Limb (tissue), 2 donors: ENCODE measurements around the gene ALPK3.
A peak's percentile ranks its signal among the peaks of the same experiment; 100 is the strongest.

Experiments used
- DNase-seq, 2 donors: peaks; one replicate each; pipeline ENCODE4 v3.0.0-alpha.2; 2016; ENCODE audit errors: extremely low spot score in 2 of 2

ALPK3 gene

DNA sequence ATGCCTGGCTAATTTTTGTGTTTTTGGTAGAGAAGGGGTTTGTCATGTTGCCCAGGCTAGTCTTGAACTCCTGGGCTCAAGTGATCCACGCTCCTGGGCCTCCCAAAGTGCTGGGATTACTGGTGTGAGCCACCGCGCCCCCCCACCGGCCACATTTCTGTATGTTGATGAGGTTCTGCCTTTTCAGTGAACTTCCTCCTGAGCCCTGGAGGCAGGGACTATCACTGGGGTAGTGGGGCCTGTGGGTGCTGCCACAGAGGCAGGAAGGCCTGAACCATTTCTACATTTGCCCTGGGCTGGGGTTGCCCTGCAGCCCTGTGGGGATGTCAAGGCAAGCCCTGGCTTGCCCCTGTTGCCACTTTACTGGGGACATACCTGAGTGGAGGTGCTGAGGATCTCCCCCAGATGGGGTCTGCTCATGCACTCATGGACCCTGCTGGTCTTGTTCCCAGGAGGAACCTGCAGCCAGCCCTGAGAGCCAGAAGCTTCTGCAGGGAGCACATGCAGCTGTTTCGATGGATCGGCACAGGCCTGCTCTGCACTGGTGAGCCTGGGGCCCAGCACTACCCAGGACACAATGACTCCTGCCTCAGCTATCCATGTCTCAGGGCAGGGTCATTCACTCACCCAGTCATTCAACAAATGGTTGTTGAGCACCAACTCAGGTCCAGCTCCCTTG, 73.0 kb downstream of the ALPK3 start:
- DNase-seq: no peak

DNA sequence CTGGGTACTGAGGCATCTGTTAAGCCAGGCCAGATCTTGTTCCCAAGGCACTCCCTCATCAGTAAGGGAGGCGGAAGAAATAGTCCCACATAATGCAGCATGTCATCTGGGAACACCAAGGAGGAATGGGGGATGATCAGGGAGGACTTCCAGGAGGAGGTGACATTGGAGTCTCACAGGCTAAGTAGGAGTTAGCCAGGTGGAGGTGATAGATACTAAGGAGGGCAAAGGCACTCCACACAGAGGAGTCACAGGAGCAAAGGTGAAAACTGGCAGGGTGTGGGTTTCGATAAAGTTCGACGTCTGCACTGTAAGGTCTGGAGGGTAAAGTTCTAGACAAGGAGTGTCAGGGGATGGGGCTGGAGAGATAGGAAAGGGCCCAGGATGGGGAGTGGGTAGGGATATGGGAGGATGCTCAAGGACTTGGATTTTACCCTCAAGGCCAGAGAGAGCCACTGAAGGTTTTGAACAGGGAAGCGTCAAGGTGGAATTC, 73.6 kb downstream of the ALPK3 start:
- no peak for DNase-seq

DNA sequence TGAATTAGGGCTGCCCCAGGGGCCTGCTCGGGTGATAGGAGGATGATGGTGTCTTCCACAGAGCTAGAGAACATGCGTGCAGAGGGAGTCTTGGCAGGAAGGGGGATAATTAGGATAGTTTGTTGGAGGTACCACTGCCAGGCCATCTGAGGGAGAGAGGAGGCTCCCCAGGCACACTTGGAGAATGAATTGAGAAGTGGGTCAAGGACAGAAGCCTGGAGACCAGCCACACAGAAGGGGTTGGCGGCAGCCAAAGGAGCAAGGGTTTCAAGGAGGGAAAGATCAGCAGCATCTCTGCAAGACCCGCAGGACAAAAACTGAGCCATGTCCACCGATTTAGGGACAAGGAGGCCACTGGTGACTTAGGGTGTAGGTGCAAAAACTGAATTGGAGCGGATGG, 74.2 kb downstream of the ALPK3 start:
- no peak for DNase-seq

DNA sequence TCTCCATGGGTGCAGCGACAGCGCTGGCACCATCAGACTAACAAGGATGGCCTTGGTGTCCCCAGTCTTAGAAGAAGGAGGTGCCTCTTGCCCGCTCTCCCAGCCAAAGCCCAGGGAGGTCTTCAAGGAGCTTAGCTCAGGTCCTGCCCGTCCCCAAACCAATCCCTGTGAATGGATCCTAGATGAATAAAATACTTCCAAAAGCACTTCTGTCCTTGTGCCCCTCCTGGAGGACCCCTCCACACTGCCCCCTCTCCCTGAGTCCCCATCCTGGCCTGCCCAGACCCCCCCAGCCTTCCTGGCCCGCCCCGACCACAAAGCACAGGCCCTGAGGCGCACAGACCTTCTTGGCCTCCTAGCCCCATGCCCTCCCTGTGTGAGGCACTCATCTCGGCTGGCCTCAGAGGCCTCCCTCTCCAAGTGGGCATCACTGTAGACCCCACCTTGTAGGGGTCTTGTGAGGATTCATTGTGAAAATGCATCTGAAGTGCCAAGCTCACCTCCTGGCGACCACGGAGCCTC, 75.7 kb downstream of the ALPK3 start:
- no peak for DNase-seq

DNA sequence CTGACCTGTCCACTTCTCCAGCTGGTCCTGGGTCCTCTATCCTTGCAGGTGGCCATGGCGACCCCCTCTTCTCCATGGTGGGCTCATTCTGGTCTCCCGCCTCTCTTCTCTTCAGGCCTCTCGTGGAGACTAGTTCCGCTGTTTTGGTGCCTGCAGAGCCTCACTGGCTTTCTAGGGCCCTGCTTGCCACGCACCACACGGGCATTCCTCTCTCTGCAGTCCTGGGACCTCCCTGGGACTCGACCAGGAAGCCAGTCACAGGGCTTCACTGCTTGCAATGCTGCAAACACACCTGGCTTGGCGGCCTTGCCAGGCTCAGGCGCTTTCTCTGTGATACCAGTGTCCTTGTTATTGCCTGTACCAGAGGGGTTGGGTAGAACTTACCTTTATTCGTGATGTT, 76.5 kb downstream of the ALPK3 start:
- no peak for DNase-seq

DNA sequence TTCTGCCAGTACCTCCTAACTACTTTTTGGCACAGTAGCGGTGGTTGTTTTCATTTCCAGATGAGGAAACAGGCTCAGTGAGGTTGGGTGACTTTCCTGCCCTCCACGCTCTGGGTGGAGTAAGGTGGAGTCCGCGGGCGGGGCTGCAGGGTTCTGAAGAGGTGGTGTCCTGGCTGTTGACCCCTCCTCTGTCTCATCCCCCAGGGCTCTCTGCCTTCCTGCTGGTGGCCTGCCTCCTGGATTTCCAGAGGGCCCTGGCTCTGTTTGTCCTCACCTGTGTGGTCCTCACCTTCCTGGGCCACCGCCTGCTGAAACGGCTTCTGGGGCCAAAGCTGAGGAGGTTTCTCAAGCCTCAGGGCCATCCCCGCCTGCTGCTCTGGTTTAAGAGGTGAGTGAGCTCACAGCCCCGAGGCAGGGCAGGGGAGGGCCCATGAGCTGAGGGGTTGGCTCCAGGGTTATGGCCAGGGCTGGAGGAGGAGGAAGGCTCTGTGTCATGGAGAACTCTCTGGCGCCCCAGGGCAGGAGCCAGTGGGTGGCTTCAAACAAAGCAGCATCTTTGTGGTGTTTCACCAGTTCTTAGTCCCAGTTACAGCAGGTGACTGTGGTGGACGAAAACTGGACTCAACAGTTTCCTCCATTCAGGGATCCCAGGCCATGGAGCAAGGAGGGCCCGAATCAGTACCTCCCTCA, 77.7 kb downstream of the ALPK3 start:
- DNase-seq: no peak

DNA sequence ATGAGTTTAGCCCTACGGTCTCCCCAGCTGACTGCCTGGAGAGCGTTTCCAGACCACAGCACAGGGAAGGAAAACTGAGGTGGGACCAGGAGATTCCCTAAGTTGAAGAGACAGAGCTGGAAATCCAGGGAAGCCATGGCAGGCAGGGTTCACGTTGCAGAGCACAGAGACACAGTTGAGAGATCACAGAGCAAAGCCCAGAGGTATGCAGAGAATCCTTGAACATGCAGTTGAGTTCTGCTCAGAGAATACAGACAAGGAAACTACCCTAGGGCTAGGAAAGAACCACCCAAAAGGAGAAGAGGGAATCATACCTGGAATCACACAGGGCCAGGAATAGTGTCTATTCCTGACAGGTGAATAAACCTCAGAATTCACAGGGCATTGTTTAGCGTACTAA, 81.6 kb downstream of the ALPK3 start:
- no peak for DNase-seq

DNA sequence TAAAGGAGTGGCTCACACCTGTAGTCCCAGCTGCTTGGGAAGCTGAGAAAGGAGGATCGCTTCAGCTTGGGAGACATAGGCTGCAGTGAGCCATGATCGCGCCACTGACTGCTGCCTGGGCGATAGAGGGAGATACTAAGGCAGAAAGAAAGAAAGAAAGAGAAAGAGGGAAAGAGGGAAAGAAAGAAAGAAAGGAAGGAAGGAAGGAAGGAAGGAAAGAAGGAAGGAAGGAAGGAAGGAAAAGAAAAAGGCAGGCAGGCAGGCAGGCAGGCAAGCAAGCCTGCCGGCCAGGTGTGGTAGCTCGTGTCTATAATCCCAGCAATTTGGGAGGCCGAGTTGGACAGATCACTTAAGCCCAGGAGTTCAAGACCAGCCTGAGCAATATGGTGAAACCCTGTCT, 82.6 kb downstream of the ALPK3 start:
- DNase-seq: no peak

DNA sequence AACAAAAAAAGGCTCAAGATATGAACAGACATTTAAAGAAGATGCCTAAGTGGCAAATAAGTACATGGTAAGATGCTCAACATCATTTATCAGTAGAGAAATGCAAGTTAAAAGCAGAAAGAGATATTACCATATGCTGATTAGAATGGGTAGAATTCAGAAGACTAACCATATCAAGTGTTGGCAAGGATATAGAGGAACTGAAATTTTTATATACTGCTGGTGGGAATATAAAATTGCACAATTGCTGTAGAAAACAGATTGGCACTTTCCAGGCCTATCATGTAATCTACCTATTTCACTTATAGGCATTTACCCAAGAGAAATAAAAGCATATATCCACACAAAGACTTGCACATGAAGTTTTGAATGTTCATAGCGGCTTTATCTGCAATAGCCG, 84.4 kb downstream of the ALPK3 start:
- no peak for DNase-seq

DNA sequence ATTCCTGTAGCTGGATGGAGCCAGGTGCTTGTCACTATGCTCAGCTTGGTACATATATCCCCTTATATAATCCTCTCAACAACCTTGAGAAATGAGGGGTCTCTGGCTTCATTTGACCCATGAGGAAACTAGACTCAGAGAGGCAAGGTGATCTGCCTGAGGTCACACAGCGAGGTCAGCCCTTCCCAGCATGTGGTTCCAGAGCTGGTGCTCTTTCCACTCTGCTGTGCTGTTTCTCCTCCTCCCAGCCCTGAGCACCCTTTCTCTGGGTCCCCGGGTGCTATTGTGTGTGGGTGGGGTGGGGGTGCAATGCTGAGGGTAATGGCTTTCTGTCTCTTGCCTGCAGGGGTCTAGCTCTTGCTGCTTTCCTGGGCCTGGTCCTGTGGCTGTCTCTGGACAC, 86.6 kb downstream of the ALPK3 start:
- no peak for DNase-seq

DNA sequence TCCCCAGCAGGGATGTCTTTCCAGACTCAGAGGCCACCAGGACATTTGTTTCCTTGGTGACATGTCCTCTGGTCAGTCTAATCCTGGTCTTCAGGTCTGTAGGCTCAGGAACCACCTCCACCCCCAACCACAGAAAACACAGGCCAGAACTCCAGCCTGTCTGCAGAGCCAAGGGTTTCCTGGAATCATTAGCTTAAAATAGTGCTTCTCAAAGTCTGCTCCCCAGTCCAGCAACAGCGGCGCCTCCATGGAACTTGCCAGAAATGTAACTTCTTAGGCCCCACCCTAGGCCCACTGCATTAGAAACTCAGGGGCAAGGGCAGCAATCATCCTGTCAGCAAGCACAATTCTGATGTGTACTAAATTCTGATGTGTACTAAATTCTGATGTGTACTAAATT, 87.3 kb downstream of the ALPK3 start:
- peak in 1 of 2 donors; percentile 25 for DNase-seq

DNA sequence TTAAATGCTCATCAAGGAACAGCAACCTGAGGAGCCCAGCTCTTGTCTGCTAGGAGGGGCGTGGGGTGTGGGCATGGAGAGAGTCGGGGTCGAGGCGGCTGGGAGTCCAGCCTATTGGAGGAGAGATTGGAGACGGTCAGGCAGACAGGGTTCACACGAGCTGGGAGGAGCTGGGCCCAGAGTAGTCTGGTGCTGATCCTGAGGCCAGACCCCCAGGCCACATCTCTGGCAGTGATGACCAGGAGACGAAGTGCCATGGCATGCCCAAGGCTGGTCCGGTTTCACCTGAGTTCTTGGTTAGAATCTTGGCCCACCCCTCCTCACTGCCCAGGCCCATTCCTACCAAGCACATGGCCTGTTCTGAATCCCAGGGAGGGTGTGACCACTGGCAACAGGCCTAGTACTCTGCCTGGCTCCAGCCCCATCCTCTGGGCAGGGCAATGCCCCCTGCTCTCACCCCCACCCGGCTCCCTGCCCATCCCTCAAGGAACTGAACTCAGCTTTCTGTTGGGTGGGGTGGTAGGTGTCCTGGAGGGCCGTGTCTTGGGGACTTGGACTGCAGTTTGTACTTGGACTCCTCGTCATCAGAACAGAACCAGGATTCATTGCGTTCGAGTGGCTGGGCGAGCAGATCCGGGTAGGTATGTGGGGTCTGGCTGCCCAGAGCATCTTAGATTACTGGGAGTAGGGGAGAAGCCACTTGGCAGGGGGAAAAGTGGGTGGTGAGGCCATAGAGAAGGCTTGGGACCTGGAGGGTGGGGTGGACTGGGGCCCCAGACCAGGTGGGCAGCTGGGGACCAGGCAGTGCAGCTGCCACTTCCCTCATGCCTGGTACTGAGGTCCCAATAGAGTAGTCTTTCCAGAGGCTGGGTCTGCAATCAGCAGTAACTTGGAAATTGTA, 88.1 kb downstream of the ALPK3 start:
- no peak for DNase-seq

DNA sequence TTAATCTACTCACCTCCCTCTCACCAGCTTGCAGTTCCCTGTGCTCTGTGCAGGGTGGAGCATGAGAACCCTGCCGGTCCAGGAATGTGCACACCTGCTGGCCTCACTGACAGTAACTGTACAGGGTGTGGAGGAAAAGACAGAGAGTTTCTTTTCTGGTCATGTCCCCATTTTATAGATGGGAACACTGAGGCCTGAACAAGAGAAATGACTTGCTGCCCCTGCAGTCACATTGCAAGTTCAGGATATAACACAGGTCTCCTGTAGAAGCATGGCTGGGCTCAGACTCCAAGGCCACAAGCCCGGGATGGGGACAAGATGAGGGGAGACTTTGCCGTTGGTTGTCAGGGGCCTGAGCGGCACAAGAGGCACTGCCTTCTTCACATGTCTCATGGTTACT, 90.6 kb downstream of the ALPK3 start:
- DNase-seq: no peak

DNA sequence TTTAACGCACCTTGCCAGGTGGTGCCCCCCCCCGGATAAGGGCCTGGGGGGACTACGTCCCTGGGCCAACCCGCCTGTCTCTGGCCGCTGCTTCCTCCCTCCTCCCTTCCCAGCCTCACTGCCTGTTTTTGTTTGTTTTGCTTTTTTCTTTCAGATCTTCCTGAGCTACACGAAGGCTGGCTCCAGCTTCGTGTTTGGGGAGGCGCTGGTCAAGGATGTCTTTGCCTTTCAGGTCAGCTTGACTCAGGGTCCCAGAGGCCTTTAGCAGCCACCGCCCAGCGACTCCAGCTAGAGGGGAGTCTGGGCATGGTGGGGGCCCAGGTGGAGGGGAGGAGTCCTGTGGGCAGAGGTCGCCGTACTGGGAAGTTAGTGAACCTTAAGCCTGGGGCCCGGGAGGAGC, 91.4 kb downstream of the ALPK3 start:
- DNase-seq: no peak

DNA sequence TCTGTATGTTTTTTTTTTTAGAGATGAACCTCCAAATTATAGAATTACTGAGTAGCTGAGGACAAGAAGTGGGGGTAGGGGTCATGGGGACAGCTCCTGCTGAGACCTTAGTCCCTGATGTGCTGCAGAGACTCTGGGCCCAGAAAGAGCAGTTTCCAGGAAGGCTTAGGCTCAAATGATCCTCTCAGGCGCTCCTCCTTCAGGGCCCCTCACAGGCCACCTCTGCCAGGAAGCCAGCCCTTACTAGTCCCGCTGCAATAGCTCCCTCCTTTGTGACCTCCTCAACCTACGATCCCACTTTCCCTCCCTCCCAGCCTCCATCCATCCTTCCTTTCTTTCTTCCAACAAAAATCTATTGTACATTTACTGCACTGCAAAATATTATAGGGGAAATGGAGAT, 91.9 kb downstream of the ALPK3 start:
- no peak for DNase-seq

DNA sequence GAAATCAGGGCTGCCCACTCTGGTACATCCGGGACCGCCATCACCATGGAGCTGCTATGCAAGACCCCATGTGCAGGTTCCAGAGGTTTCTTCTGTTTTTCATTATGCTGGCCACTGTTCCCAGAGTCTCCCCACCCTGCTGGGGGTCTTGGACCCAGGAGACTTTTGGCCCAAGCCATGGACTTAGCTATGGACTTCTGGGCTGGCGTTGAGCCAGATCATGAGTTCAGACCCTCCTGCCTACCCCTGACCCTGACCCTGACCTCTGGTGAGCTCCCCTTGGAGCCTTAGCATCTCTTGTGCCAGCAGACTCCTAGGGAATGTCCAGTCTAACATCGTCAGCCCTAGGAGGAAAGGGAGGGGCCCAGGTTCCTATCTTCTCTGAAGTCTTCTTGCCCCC, 92.6 kb downstream of the ALPK3 start:
- DNase-seq: no peak

DNA sequence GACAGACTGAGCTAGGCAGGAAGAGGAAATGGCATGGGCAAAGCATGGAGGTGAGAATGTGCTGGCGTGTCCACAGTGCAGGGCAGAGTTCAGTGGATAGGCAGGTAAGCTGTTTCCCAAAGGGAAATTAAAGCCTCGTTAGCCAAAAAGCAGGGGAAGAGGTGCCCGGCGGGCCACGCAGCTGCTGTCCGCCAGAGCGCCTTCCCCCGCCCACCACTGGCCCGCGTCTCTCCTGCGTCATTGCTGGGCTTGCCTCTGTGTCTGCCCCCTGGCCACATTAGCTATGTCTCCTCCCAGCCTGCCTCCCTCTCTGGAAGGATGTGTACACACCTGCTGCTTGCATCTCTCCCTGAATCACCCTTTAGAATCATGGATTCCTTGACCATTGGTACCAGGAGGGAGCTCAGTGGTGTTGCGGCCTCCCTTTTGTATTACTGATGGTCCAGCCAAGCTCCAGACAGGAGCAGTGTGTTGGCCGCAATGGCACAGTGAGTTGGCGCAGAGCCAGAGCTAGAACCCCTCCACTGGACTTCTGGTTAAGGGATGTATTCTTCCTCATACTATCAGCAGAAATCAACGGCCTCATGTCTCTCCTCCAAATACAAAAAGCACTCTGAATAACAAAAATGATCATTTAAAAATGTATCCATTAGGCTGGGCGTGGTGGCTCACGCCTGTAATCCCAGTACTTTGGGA, 93.9 kb downstream of the ALPK3 start:
- no peak for DNase-seq

DNA sequence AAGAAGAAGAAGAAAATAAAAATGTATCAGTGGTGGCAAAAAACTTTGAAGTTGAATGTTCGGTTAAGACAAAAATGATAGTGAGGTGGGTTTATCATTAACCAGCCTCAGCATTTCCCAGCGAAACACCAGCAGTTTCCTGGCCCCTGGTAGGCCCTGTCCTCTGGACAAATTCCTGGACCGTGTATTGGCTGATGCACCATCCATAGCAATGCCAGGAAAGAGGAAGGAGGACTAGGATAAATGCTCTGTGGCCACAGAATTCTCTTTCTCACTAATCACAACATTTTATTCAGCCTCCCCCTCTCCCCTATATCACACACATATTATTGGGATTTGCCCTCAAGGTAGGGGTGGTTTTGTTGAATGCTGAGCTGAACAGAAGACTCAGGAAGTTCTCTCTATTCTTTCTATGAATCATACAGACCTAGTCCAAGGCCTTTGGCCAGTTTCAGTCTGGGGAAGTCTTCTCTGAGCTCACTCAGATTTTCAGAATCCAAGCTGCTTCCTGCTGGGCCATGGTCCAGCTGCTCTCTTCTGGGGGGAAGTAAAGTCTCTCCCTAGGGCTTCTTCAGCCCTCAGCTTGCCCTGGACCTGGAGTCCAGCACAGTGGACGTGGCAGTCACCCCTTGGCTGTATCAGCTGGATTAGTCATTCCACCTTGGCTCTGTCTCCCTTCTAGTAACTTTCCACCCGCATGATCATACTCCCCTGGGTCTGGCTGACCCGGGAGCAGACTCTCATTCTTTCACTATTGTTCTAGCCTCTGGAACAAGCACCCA, 94.9 kb downstream of the ALPK3 start:
- DNase-seq: peak in 1 of 2 donors; percentile 10

DNA sequence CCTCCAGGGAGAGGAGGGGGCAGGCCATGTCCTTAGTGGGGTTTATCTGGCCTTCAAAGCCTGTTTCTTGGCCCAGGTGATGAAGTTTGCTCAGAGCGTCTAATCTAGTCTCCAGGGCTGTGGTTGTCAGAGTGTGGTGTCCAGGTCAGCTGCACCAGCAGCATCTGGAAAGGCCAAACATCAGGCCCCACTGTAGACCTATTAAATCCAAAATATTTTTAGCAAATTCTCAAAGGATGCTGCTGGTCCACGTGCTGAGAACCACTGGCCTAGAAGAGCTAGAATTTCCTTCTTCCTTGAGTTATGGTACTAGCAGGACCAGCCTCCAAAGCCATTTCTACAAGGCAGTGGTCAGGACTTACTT, 96.2 kb downstream of the ALPK3 start:
- DNase-seq: no peak

DNA sequence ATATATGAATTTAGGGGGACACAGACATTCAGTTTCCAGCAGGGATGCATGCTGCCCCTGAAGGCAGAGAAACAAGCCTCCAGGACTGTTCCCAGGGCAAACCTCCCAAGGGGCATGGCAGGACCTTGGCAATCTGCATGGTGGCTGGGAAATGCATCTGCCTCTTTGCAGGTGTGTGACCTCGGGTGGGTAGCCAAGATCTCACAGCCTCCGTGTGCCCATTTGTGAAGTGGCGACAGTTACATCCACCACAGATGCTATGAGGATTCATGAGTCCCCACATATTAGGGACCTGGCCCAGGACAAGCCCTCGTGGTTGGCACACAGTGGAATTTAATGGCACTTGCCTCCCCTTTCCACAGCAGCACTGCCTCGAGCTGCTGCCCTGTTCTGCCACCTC, 97.2 kb downstream of the ALPK3 start:
- no peak for DNase-seq
